Measurements from ENCODE around the gene TRPM2. TPM values are rescaled to one million over a fixed set of nuclear protein-coding genes. Genes with fewer than 3 reads are reported as not detected.

TRPM2 gene
- total and polyA plus RNA-seq, 2 of the 13 experiments (the other 11 are each of a cell fraction or from before 2014, with no cell fraction given) = 0.07 to 0.20 TPM

DNA sequence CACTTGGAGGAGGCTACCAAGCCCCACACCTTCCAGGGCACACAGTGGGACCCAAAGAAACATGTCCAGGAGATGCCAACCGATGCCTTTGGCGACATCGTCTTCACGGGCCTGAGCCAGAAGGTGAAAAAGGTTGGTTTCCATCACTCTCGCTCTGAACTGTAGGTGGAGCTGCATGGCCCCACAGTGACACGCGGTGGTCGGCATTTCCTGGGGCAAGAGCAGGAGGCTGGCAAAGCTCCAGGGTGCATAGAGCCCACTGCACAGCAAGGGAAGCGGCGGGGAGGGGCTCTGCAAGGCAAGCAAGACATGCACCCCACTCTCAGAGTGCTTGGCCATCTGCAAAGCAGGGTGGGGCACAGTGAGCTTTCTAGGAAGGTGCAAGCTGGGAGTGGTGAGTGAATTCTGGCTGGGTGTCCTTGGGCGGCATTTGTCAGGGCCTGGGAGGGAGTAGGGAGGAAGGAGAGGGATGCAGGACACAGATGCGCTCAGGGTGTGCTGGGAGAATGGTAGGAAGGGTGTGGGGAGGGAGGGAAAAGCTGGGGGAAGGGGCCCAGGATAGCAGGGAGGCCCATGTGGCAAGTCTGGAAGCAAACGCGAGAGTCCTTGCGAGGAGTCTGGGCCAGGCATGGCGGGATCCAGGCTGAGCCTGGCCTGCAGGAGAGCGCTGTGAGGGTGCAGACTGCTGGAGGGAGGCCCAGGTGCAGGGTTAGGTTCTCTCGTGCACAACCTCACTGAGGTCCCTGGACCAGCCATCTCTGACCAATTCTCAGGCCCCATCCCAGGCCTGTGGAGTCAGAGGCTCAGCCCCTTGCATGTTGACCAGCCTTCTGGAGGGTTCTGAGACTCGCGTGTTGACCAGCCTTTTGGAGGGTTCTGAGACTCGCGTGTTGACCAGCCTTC, 11.0 kb downstream of the TRPM2 start (continued):
- no peak for TF ChIP-seq SIX1 (CRISPR knock-in tag; IDR thresholded peaks at IDR 0.05; ENCODE audit: borderline replicate concordance)
- TF ChIP-seq HNF4A (CRISPR knock-in tag; IDR thresholded peaks at IDR 0.05) = no peak
- TF ChIP-seq NFIC (IDR thresholded peaks at IDR 0.05; ENCODE audit: low read length) = no peak
- TF ChIP-seq ASH2L (IDR thresholded peaks at IDR 0.05; ENCODE audit: insufficient read length, low read depth, low read length) = no peak
- no peak for TF ChIP-seq SKI (IDR thresholded peaks at IDR 0.05; ENCODE audit: partially characterized antibody)
- TF ChIP-seq, protein P1, sequence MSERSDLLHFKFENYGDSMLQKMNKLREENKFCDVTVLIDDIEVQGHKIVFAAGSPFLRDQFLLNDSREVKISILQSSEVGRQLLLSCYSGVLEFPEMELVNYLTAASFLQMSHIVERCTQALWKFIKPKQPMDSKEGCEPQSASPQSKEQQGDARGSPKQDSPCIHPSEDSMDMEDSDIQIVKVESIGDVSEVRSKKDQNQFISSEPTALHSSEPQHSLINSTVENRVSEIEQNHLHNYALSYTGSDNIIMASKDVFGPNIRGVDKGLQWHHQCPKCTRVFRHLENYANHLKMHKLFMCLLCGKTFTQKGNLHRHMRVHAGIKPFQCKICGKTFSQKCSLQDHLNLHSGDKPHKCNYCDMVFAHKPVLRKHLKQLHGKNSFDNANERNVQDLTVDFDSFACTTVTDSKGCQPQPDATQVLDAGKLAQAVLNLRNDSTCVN (CRISPR knock-in tag; IDR thresholded peaks at IDR 0.05; ENCODE audit: borderline replicate concordance) = no peak
- no peak for TF ChIP-seq TAF15 (IDR thresholded peaks at IDR 0.05; ENCODE audit: low read depth, low read length, poor library complexity, severe bottlenecking)
- no peak for TF ChIP-seq ZSCAN31 (CRISPR knock-in tag; IDR thresholded peaks at IDR 0.05; ENCODE audit: low read depth)
- no peak for TF ChIP-seq ZNF747 (CRISPR knock-in tag; IDR thresholded peaks at IDR 0.05; ENCODE audit: borderline replicate concordance)
- no peak for TF ChIP-seq ZNF550 (CRISPR knock-in tag; IDR thresholded peaks at IDR 0.05; ENCODE audit: borderline replicate concordance)
- TF ChIP-seq SIN3A (IDR thresholded peaks at IDR 0.05; ENCODE audit: borderline replicate concordance, low read depth, low read length) = no peak
- no peak for TF ChIP-seq MXI1 (IDR thresholded peaks at IDR 0.05; ENCODE audit: borderline replicate concordance, low read depth, low read length)
- TF ChIP-seq ZFP37 (CRISPR knock-in tag; IDR thresholded peaks at IDR 0.05; ENCODE audit: borderline replicate concordance) = no peak
- TF ChIP-seq, protein P2, sequence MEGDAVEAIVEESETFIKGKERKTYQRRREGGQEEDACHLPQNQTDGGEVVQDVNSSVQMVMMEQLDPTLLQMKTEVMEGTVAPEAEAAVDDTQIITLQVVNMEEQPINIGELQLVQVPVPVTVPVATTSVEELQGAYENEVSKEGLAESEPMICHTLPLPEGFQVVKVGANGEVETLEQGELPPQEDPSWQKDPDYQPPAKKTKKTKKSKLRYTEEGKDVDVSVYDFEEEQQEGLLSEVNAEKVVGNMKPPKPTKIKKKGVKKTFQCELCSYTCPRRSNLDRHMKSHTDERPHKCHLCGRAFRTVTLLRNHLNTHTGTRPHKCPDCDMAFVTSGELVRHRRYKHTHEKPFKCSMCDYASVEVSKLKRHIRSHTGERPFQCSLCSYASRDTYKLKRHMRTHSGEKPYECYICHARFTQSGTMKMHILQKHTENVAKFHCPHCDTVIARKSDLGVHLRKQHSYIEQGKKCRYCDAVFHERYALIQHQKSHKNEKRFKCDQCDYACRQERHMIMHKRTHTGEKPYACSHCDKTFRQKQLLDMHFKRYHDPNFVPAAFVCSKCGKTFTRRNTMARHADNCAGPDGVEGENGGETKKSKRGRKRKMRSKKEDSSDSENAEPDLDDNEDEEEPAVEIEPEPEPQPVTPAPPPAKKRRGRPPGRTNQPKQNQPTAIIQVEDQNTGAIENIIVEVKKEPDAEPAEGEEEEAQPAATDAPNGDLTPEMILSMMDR (CRISPR knock-in tag; IDR thresholded peaks at IDR 0.05) = peak; percentile 61
- TF ChIP-seq, protein P3, sequence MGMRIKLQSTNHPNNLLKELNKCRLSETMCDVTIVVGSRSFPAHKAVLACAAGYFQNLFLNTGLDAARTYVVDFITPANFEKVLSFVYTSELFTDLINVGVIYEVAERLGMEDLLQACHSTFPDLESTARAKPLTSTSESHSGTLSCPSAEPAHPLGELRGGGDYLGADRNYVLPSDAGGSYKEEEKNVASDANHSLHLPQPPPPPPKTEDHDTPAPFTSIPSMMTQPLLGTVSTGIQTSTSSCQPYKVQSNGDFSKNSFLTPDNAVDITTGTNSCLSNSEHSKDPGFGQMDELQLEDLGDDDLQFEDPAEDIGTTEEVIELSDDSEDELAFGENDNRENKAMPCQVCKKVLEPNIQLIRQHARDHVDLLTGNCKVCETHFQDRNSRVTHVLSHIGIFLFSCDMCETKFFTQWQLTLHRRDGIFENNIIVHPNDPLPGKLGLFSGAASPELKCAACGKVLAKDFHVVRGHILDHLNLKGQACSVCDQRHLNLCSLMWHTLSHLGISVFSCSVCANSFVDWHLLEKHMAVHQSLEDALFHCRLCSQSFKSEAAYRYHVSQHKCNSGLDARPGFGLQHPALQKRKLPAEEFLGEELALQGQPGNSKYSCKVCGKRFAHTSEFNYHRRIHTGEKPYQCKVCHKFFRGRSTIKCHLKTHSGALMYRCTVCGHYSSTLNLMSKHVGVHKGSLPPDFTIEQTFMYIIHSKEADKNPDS (CRISPR knock-in tag; IDR thresholded peaks at IDR 0.05) = no peak

Data from HepG2 (cell line).